Liver (tissue), 3 donors: ENCODE measurements around the gene PKN2.

Experiments used
- GABPA ChIP-seq, 2 donors: IDR thresholded peaks in 1 of 2; conservative IDR thresholded peaks in 1 of 2; 2 replicates each; pipeline ENCODE4 v1.6.1; 2016; ENCODE audit warnings: antibody characterized with exemption in 2 of 2, mild to moderate bottlenecking in 1 of 2, moderate library complexity in 1 of 2
- HNF4A ChIP-seq, 2 donors: conservative IDR thresholded peaks; 2 replicates each; pipeline ENCODE4 v1.6.1; 2016; ENCODE audit warnings: antibody characterized with exemption in 2 of 2, mild to moderate bottlenecking in 2 of 2
- HNF4G ChIP-seq: IDR thresholded peaks from 2 replicates; pipeline ENCODE4 v1.6.1; 2016; ENCODE audit warnings: antibody characterized with exemption
- JUND ChIP-seq, 2 donors: IDR thresholded peaks; 2 replicates each; pipeline ENCODE4 v1.6.1; 2016; ENCODE audit warnings: antibody characterized with exemption in 2 of 2
- MAX ChIP-seq: IDR thresholded peaks from 2 replicates; pipeline ENCODE4 v1.6.1; 2016; ENCODE audit warnings: antibody characterized with exemption
- RAD21 ChIP-seq, 2 donors: IDR thresholded peaks; 2 replicates each; pipeline ENCODE4 v1.6.1; 2016; ENCODE audit warnings: antibody characterized with exemption in 2 of 2, mild to moderate bottlenecking in 2 of 2
- RXRA ChIP-seq, 2 donors: IDR thresholded peaks; 2 replicates each; pipeline ENCODE4 v1.6.1; 2017 to 2018; ENCODE audit warnings: antibody characterized with exemption in 2 of 2, mild to moderate bottlenecking in 1 of 2
- SP1 ChIP-seq: IDR thresholded peaks from 2 replicates; pipeline ENCODE4 v1.6.1; 2018; ENCODE audit warnings: antibody characterized with exemption, mild to moderate bottlenecking
- TAF1 ChIP-seq: conservative IDR thresholded peaks from 2 replicates; pipeline ENCODE4 v1.6.1; 2016; ENCODE audit warnings: antibody characterized with exemption, mild to moderate bottlenecking
- TF ChIP-seq, protein P1 (sequence below): fragments of 150-350 bp; IDR thresholded peaks from 2 replicates; pipeline ENCODE4 v1.5.1; 2017; ENCODE audit warnings: improper control_type of control experiment, low read depth, low read length; ENCODE audit not compliant: missing input control
- TF ChIP-seq, protein P2 (sequence below): IDR thresholded peaks from 2 replicates; pipeline ENCODE4 v1.6.1; 2016; ENCODE audit warnings: antibody characterized with exemption, mild to moderate bottlenecking
- TF ChIP-seq, protein P3 (sequence below): IDR thresholded peaks from 2 replicates; pipeline ENCODE4 v1.6.1; 2016; ENCODE audit warnings: antibody characterized with exemption
- donor health status: healthy.
- donor health status: healthy.

- TF ChIP-seq, protein P1, sequence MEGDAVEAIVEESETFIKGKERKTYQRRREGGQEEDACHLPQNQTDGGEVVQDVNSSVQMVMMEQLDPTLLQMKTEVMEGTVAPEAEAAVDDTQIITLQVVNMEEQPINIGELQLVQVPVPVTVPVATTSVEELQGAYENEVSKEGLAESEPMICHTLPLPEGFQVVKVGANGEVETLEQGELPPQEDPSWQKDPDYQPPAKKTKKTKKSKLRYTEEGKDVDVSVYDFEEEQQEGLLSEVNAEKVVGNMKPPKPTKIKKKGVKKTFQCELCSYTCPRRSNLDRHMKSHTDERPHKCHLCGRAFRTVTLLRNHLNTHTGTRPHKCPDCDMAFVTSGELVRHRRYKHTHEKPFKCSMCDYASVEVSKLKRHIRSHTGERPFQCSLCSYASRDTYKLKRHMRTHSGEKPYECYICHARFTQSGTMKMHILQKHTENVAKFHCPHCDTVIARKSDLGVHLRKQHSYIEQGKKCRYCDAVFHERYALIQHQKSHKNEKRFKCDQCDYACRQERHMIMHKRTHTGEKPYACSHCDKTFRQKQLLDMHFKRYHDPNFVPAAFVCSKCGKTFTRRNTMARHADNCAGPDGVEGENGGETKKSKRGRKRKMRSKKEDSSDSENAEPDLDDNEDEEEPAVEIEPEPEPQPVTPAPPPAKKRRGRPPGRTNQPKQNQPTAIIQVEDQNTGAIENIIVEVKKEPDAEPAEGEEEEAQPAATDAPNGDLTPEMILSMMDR: no peak
- TF ChIP-seq GABPA (IDR thresholded peaks at IDR 0.05 in 1 of 2, conservative IDR thresholded peaks at IDR 0.05 in 1 of 2) (no peak), HNF4A (conservative IDR thresholded peaks at IDR 0.05) (no peak), SP1 (no peak), TAF1 (no peak), RXRA (IDR thresholded peaks at IDR 0.05) (no peak), RAD21 (IDR thresholded peaks at IDR 0.05) (no peak), MAX (no peak), JUND (IDR thresholded peaks at IDR 0.05) (no peak), HNF4G (no peak)
- TF ChIP-seq, protein P2, sequence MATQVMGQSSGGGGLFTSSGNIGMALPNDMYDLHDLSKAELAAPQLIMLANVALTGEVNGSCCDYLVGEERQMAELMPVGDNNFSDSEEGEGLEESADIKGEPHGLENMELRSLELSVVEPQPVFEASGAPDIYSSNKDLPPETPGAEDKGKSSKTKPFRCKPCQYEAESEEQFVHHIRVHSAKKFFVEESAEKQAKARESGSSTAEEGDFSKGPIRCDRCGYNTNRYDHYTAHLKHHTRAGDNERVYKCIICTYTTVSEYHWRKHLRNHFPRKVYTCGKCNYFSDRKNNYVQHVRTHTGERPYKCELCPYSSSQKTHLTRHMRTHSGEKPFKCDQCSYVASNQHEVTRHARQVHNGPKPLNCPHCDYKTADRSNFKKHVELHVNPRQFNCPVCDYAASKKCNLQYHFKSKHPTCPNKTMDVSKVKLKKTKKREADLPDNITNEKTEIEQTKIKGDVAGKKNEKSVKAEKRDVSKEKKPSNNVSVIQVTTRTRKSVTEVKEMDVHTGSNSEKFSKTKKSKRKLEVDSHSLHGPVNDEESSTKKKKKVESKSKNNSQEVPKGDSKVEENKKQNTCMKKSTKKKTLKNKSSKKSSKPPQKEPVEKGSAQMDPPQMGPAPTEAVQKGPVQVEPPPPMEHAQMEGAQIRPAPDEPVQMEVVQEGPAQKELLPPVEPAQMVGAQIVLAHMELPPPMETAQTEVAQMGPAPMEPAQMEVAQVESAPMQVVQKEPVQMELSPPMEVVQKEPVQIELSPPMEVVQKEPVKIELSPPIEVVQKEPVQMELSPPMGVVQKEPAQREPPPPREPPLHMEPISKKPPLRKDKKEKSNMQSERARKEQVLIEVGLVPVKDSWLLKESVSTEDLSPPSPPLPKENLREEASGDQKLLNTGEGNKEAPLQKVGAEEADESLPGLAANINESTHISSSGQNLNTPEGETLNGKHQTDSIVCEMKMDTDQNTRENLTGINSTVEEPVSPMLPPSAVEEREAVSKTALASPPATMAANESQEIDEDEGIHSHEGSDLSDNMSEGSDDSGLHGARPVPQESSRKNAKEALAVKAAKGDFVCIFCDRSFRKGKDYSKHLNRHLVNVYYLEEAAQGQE: no peak
- TF ChIP-seq, protein P3, sequence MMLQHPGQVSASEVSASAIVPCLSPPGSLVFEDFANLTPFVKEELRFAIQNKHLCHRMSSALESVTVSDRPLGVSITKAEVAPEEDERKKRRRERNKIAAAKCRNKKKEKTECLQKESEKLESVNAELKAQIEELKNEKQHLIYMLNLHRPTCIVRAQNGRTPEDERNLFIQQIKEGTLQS: no peak
These were observed 5.7 kb upstream of the PKN2 start for GRCh38 chr1:88678405-88678804.
